ENCODE measurements around the gene ITGB1BP1.

Gene ITGB1BP1, protein sequence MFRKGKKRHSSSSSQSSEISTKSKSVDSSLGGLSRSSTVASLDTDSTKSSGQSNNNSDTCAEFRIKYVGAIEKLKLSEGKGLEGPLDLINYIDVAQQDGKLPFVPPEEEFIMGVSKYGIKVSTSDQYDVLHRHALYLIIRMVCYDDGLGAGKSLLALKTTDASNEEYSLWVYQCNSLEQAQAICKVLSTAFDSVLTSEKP

DNA sequence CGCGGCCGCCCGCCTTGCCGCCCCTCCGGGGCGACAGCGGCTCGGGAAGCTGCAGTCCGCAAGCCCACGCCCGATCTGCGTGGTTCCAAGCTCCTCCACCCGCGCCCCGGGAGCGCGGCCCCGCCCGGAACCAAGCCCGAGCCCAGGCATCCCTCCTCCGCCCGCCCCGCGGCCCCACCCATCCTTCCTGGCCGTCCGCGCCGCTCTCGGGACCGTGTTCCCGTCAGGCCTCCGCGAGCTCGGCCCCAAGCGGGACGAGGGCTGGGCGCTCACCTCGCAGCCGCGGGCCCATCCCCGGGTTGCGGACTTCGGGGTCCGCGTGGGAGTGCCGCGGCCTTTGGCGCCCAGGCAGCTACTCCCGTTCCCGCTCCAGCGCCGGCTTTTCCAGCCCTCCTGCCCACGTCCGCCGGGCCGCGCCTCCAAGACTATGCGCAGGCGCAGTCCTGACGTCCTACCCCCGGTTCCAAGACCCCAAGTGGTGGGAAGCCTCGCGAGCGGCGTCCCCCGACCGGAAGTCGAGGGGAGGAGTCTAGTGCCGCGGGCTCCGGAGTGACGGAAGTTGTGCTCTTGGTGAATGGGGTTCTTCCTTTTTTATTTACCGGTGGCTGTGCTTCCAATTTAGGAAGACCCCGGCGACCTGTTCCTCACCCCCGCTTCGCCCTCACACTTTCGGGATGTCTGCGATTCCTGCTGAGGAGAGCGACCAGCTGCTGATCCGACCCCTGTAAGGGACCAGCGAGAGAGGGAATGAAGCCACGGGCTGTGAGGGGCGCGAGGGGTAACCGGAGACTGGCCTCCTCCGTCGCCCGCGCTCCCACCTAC lies at the start of gene ITGB1BP1, which contains the start of gene CPSF3:
ITGB1BP1 (minus strand) TSS at position 429 of the 822 bp plus-strand sequence. CDS start 4,831 bp downstream, outside the sequence.
CPSF3 (plus strand) TSS at position 555 of the 822 bp plus-strand sequence; CDS start at position 675, 120 bp downstream.
- DNase-seq, result peak; percentile 97

DNA sequence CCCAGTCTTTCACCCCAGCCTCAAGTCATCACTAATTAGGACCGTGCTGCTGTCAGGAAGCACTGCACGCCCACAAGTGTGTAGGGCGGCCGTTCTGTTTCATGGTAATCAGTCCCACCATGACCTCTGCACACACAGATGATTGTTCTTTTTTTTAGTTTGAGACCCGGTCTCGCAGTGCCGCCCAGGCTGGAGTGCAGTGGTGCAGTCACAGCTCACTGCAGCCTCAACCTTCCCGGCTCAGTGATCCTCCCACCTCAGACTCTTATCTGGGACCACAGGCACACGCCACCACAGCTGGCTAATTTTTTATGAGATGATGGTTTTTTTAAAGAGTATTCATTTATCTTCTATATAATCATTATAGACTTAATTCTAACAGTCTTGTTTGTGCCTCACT lies 49.2 kb upstream of the ITGB1BP1 start:
- no peak for DNase-seq

DNA sequence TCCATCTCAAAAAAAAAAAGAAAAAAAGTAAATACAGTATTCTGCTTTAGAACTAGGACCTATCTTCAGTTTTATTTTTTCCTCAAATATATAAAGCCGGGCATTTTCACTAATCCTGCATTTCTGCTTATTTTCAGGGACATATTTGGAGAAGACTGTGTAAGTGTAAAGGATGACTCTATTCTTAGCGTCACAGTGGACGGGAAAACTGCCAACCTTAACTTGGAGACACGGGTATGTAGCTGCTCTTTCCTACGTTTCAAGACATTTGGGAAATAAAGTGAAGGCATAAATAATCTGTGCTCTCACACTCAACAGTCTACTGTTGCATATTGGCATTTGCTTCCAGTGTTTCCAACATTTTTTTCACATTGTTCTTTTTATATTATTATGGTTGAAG lies 47.9 kb upstream of the ITGB1BP1 start:
- no peak for DNase-seq

DNA sequence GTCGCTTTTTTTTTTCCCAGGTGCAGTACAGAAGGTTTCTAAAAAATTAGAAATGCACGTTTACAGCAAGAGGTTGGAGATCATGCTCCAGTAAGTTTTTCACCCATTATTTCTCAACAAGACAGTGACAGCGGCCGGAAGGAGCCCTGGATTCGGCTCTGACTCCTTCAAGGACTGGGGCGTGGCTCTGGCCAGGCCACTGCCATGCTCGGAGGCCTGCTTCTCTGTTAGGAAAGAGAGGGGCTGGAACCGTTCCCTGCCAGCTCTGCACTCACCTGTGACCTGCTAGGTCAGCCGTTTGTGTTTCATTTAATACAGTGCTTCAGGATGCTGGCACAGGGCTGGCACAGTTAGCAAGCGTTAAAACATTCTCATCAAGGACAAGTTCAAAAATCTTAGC lies 44.4 kb upstream of the ITGB1BP1 start:
- DNase-seq, result no peak

DNA sequence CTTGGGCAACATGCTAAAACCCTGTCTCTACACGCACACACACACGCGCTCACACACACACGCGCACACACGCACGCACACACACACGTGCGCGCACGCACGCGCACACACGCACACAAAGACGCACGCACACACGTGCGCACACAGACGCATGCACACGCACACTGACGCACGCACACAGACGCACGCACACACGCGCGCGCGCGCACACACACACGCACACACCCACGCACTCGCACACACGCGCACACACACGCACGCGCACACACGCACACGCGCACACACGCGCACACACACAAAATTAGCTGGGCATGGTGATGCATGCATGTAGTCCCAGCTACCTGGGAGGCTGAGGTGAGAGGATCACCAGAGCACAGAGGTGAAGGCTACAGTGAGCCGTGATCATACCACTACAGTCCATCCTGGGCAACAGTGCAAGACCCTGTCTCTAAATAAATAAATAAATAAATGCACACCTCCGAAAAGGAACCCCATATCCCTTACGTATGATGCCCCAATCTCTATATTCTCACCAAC lies 42.9 kb upstream of the ITGB1BP1 start:
- no peak for DNase-seq

DNA sequence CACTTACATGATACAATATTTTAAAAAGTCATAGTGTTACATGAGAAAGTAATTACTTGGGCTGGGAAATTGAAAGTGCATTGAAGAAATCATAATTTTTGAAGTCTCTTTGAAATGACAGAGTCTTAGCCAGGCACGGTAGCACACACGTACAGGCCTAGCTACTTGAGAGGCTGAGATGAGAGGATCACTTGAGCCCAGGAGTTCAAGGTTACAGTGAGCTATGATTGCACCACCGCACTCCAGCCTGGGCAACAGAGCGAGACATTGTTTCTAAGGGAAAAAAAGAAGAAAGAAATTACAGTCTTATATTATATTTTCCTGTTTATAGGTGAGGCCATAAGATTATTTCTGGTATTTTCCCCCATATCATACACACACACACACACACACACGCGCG lies 41.8 kb upstream of the ITGB1BP1 start:
- DNase-seq, result no peak

DNA sequence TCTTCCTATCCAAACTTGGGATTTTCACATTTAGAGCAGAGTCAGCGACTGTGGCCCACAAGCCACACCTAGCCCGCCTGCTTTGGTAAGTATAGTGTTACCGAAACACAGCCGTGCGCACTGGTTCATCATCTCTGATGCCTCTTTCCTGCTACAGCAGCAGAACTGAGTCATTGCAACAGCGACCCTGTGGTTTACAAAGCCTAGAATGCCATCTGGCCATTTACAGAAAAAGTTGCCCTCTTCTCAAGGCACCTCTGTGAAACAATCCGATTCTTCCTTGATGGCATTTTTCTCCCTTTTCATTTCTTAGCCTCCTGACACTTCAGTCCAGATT lies 40.3 kb upstream of the ITGB1BP1 start:
- DNase-seq, result peak; percentile 31

DNA sequence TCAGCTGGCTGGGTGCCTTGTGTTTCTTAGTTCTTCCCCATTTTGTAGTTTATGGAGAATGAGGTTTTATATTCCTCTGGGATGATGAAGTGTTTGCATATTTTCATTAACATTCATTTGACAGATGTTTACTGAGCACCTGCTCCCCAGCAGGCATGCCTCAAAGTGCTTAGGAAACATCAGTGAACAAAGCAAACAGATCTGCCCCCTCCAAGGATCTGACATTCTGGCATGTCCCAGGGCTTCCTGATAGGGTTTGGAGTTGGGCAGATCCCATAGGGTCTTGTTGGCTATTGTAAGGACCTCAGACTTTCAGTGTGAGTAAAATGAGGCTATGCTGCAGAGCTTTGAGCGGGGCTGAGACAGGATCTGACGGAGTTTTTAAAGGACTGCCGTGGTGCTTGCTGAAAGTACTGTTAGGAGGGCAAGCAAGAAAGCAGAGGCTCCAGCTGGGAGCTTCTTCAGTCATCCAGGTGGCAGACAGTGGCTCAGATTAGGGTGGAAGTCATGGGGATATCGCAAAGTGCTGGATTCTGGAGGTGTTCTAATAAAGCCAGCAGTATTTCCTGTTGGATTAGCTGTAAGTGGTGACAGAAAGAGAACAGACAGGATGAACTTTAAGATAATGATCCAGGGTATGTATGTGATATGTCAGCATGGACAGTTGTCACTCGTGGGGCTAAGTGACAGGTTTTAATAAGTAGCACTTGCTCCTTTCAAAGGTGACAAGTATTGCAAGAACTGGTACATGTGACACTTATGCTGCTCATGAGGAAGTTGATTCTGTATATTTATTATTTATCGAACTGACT lies 39.8 kb upstream of the ITGB1BP1 start:
- DNase-seq, result no peak

DNA sequence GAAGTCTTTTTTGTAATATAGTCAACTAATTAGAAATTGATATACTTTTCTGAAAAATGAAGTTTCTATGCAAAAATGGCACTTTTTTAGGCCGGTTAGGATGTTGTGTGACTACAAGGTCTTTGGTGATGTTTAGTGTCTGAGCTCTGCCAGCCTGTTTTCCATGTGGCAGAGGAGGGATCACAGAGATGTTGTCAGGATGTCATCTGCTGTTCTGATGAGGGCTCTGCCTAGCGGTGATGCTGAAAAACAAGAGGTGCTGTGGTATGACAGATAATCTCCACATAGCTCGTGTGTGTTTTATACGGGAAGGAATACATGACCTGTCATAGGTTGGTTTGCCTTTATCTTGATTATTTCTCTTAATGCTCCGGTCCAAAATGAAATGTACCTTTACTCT lies 39.0 kb upstream of the ITGB1BP1 start:
- DNase-seq, result no peak

DNA sequence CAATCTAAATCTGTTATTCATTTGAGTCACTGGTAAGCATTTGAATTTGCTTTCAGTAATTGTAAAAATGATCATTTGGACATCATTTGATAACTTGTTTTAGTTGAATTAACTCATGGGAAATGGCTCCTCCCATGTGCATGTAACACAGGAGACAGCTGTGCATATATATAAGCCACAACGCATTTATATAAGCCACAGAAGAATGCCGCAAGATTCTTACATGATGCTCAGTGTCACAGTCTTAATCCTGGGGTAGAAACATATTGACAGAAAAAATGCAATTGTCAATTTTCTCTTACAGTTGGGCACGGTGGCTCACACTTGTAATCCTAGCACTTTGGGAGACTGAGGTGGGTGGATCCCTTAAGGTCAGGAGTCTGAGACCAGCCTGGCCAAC lies 37.8 kb upstream of the ITGB1BP1 start:
- DNase-seq, result no peak

DNA sequence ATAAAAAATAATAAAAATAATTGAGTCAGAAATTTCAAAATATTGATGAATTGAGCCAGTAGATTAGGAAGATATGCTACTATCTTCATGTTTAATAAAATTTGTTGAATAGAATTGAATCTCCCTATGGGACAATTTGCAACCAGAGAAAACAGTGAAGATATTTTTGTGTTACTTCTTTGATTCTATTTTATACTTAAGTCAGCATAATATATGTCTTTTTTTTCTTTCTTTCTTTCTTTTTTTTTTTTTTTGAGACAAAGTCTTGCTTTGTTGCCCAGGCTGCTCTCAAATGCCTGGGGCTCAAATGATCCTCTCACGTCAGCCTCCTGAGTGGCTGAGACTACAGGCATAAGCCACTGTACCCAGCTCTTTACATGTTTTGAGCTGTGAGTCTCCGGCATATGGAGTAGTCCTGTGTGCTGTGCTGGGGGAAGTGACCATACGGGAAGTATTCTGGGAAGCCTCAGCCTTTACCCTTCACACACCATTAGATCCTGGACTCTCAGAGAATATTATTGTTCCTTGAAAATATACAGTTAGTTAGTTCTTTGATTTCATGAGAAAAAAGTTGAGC lies 37.2 kb upstream of the ITGB1BP1 start:
- DNase-seq, result no peak

DNA sequence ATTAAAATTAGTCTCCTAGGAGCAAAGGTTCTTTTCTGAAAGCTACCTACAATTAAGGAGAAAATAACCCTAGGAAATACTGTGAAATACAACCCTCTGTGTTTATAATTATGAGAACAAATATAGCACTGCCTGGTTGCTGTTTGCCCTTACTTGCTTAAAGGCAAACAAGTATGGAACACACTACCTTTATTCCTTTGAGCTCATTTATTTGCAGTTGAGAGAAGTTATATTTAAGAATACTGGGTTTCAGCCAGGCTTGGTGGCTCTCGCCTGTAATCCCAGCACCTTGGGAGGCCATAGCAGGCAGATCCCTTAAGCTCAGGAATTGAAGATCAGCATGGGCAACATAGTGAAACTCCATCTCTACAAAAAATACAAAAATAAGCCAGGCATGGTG lies 27.9 kb upstream of the ITGB1BP1 start:
- DNase-seq, result no peak

DNA sequence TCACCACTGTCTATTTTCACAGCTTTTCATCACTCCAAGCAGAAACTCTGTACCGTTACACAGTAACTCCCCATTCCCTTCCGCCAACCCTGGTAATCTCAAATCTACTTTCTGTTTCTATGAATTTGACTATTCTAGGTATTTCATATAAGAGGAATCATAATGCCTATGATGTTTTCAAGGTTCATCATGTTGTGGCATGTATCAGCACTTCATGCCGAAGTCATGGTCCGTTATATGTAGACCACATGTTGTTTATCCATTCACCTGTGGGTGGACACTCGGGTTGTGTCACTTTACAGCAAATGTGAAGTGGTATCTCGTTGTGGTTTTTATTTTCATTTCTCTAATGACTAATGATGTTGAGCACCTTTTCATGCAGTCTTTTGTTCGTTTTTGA lies 21.8 kb upstream of the ITGB1BP1 start:
- no peak for DNase-seq

DNA sequence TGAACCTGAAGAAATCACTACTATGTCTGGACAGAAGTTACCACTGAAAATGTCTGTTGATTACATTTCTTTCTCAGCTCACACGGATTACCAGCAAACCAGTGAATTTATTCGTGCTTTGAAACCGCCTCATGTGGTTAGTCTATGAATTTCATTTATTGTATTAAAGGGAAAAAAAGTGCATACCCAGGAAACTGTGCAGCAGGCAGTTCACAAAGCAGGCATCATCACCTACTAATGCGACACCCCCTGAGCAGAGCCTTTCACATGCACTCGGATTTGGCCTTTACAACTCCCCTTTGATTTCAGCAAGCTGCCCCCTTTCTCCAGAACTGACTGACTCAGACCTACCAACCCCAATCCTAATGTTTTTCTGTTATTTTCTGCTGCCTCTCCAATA lies 20.2 kb upstream of the ITGB1BP1 start:
- no peak for DNase-seq

DNA sequence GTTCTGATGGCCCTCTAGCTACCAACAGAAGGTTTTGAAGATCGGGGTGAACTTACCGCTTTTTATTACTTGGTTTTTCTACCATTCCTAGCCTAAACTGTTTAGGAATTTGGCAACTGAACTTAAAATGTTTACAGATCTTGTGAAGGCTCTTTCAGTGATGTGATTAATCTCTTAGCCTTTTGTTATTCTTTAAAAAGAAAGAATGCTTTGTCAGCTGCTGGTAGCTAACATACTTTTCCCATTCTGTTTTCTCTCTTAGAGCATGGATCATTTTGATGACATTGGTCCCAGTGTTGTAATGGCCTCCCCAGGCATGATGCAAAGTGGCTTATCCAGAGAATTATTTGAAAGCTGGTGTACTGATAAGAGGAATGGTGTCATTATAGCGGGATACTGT lies 18.2 kb upstream of the ITGB1BP1 start:
- no peak for DNase-seq

DNA sequence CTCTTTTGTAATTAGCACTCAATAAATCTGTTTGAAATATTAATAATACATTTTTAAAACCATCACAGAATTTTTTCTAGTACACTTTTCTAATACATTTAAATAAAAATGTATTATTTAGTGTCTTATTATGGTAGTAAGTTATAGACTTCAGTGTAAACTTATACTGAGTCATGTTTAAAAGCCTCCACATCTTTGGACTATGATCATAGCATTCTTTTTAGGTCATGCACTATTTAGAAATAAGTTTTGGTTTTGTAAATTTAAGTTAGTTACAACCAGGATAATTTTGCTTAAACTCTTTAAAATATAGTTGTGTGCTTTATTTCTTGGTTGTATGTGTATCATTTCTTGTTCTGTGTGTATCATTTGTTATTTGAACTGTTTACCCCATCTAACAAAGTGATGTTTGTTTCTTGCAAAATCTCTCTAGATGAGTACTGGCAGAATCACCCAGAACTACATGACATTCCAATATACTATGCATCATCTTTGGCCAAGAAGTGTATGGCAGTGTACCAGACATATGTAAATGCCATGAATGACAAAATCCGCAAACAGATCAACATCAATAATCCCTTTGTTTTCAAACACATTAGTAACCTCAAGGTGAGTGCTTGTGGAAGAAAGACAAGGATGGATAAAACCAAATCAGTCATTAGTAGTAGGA lies 16.9 kb upstream of the ITGB1BP1 start:
- peak; percentile 68 for DNase-seq

DNA sequence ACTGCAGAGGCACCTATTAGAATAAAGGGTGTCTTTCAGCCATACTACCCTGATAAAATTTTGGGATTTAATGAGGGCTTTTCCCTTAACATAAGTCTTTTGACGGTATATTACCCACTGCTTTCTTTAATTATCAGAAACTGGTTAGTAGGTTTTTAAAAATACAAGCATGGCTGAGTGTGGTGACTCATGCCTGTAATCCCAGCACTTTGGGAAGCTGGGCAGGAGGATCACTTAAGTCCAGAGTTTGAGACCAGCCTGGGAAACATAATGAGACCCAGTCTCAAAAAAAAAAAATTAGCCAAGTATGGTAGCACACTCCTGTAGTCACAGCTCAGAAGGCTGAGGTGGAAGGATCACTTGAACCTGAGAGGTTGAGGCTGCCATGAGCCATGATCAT lies 16.2 kb upstream of the ITGB1BP1 start:
- DNase-seq, result peak; percentile 43

DNA sequence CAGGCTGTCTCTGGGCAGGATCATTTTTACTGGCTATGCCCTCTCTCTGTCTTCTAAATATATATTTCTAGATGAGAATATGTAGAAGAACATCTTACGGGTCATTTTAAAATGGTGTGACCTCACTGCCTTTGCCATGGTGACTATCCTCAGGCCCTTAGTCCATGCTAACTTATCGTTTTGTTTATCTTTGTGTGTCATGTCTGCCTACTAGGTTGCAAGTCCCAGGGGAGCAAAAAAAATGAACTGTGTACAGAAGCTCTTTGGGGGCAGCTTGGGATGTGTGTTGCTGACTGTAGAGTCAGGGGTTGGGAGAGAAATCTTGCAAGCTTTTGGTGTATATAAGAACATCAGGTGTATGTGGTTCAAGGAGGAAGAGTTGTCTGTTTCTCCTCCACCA lies 11.2 kb upstream of the ITGB1BP1 start:
- DNase-seq, result no peak

DNA sequence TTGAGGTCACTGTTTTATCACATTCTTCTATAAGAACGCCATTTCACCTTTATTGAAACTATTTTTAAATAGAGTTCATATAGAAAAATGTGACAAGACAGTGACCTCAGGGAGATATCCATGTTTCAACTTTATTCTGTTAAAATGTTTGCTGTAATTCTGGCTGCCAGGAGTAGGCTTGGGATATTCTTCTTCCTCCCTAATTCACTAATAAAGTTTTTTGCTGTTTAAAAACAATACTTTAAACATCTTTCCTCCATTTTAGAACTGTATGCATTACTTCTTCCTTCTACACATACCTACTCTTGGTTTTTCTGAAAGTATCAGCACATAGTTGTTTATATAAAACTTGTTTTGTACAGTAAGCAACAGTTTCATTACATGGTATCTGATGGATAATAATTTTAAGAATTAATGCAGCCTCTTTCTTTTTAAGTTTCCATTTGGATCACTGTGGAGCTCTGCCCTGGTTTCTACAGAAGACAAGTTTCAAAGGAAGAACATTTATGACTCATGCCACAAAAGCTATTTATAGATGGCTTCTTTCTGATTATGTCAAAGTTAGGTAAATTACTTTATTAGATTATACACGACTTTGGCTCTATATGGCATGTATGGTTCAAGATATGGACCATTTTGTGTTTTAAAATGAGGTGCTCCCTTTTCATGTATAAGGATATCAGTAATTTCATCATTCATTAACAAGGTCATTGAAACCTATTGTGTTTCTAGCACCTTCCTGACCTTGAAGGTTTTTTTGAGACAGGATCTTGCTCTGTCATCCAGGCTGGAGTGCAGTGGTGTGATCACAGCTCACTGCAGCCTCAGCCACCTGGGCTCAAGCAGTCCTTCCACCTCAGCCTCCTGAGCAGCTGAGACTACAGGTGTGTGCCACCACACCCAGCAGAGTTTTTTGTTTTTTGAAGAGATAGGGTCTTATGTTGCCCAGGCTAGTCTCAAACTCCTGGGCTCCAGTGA lies 7.3 kb upstream of the ITGB1BP1 start:
- peak; percentile 20 for DNase-seq

DNA sequence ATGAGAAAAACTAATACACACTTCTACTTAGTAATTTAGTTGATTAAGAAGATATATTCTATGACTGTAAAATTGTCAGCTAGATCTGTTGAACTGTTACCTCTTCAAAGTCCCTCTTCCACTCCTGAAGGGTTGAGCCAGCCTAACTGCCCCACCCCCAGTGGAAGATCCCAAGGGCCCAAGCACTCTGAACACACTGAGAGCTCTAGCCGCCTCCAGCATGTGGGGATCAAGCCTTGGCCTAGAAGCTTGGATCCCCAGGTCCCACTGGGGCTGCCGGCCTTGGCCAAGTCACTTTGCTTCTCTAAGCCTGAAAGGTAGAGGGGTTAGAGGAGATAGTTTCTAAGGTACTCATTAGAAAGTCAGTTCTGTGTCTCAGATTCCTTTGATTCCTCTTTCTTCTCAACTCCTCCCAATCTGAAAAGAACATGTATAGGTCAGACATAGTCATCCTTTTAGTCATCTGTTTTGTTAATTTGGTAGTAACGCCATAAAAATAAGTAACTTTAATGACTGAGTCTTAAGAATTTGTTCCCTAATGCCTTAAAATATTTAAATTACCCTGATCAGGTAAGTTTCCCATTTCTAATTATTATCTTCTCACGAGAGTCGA lies 5.7 kb upstream of the ITGB1BP1 start:
- DNase-seq, result peak; percentile 37
